ENCODE data around the gene HES4.

The HES4 gene

DNA sequence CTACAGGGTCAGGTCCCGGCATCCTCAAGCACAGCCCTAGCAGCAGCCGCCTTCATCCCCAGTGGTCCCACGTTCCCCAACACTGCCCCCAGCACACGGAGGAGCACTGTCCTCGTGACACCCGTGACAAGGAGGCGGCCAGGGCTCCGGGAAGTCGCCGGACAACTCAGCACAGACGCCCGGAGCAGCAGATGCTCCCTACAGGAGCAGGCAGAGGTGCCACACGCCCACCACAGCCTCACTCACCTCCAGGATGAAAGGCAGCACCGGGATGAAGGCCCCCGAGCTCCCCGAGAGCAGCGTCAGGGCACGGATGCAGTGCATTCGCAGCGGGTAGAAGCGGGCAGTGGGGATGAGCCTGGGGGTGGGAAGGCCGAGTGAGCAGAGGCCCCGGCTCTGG lies 49.0 kb downstream of the HES4 start:
- DNase-seq (ENCODE audit: low spot score) (no peak), ATAC-seq (ENCODE audit: low read depth) (no peak)
- no peak overlapping the region for H3K4me3 ChIP-seq (ENCODE audit: severe bottlenecking)
- peaks cover 86% of the 10 kb centered on the region for H3K36me3 ChIP-seq (ENCODE audit: low read depth)
- H3K4me1 ChIP-seq (ENCODE audit: insufficient read depth, poor library complexity, severe bottlenecking) = no peaks in the 10 kb centered on the region
- H3K27me3 ChIP-seq (ENCODE audit: insufficient read depth, poor library complexity, severe bottlenecking) = no peaks in the 10 kb centered on the region
- TF ChIP-seq, protein P1, sequence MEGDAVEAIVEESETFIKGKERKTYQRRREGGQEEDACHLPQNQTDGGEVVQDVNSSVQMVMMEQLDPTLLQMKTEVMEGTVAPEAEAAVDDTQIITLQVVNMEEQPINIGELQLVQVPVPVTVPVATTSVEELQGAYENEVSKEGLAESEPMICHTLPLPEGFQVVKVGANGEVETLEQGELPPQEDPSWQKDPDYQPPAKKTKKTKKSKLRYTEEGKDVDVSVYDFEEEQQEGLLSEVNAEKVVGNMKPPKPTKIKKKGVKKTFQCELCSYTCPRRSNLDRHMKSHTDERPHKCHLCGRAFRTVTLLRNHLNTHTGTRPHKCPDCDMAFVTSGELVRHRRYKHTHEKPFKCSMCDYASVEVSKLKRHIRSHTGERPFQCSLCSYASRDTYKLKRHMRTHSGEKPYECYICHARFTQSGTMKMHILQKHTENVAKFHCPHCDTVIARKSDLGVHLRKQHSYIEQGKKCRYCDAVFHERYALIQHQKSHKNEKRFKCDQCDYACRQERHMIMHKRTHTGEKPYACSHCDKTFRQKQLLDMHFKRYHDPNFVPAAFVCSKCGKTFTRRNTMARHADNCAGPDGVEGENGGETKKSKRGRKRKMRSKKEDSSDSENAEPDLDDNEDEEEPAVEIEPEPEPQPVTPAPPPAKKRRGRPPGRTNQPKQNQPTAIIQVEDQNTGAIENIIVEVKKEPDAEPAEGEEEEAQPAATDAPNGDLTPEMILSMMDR (IDR thresholded peaks at IDR 0.05; ENCODE audit: poor library complexity, severe bottlenecking) = no peak
- no peak overlapping the region for H3K27ac ChIP-seq (ENCODE audit: poor library complexity, severe bottlenecking)
- H3K9me3 ChIP-seq (ENCODE audit: severe bottlenecking) = no peaks in the 10 kb centered on the region

DNA sequence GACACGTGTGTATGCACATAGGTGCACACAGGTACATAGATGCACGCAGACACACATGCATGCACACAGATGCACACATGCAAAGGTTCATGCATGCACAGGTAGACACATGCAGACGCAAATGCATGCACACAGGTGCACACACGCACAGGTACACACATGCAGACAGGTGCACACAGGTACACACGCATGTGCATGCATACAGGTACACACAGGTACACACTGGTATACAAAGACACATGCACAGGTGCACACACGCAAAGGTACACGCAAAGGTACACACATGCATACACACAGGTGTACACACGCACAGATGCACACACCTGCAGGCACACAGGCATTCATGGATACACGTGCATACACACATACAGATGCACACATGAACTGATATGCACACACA lies 49.6 kb downstream of the HES4 start:
- Histone ChIP-seq H3K4me1 (ENCODE audit: insufficient read depth, poor library complexity, severe bottlenecking) (no peaks in the 10 kb centered on the region), H3K9me3 (ENCODE audit: severe bottlenecking) (no peaks in the 10 kb centered on the region), H3K27ac (ENCODE audit: poor library complexity, severe bottlenecking) (no peak overlapping the region), H3K36me3 (ENCODE audit: low read depth) (peaks cover 88% of the 10 kb centered on the region), H3K4me3 (ENCODE audit: severe bottlenecking) (no peak overlapping the region), H3K27me3 (ENCODE audit: insufficient read depth, poor library complexity, severe bottlenecking) (no peaks in the 10 kb centered on the region)
- DNase-seq (ENCODE audit: low spot score) = no peak
- TF ChIP-seq, protein P1 (IDR thresholded peaks at IDR 0.05; ENCODE audit: poor library complexity, severe bottlenecking) = no peak
- no peak for ATAC-seq (ENCODE audit: low read depth)
